ENCODE measurements around the gene WSCD2. TPM values are rescaled to one million over a fixed set of nuclear protein-coding genes. Genes with fewer than 3 reads are reported as not detected.

Gene WSCD2
- total and polyA plus RNA-seq, 2 of the 4 experiments (the other 2 are of a cell fraction) = not detected

GRCh38 chr12:108112832-108113556 is 16.1 kb upstream of the WSCD2 start:
- ATAC-seq (ENCODE audit: low read depth) = no peak
- in situ Hi-C loops (cut with MboI; ENCODE audit: low sequenced_read_pairs) = no loop called here
- H3K18ac ChIP-seq (ENCODE audit: low read depth, low read length) = no peak overlapping the region
- H2AFZ ChIP-seq (replicated peaks; ENCODE audit: low read length, poor library complexity) = no peak overlapping the region
- H3K36me3 ChIP-seq (ENCODE audit: control insufficient read depth, insufficient read depth, low read length) = no peaks in the 10 kb centered on the region
- CTCF ChIA-PET = no interaction called here
- H3K4me3 ChIP-seq (ENCODE audit: insufficient read depth, low read depth, low read length) = no peak overlapping the region
- no peak overlapping the region for H4K8ac ChIP-seq (ENCODE audit: low read depth in 2 of 2, low read length in 2 of 2)
- POLR2A ChIA-PET (ENCODE audit: unreplicated experiment) = no interaction called here
- no peak overlapping the region for H3K4ac ChIP-seq (ENCODE audit: low read depth, low read length)
- intact Hi-C loops (cut with micrococcal nuclease) = no loop called here
- no peak overlapping the region for H3K9ac ChIP-seq (ENCODE audit: low read depth, low read length)
- no peaks in the 10 kb centered on the region for H4K20me1 ChIP-seq (ENCODE audit: insufficient read depth, low read length)
- no peak overlapping the region for H4K91ac ChIP-seq (ENCODE audit: insufficient read depth, low read depth, low read length)
- H4K5ac ChIP-seq (ENCODE audit: low read depth, low read length) = no peak overlapping the region
- no peaks in the 10 kb centered on the region for H3K27me3 ChIP-seq (ENCODE audit: control insufficient read depth, insufficient read depth, low read length)
- H3K4me2 ChIP-seq (ENCODE audit: low read depth, low read length) = no peak overlapping the region
- no peak for DNase-seq
- WGBS, 2 experiments (ENCODE audit: extremely low coverage in 2 of 2, insufficient read length in 1 of 2) = 40% methylated on average over 2 of the region's 11 CpGs; no CpG with 5 or more reads in 1 of the 2 experiments
- no peak overlapping the region for H2BK20ac ChIP-seq (ENCODE audit: low read depth, low read length)
- H3K79me1 ChIP-seq (ENCODE audit: low read depth in 1 of 2, low read length in 2 of 2) = no peaks in the 10 kb centered on the region
- no peak overlapping the region for H3K27ac ChIP-seq (ENCODE audit: insufficient read depth, low read length)
- no peak overlapping the region for H2BK120ac ChIP-seq (ENCODE audit: low read depth, low read length)
- H3K9me3 ChIP-seq (ENCODE audit: control insufficient read depth, insufficient read depth, low read length) = no peaks in the 10 kb centered on the region
- no peak overlapping the region for H2AK9ac ChIP-seq (replicated peaks; ENCODE audit: low read depth, low read length, poor library complexity)
- no peak overlapping the region for H3K23ac ChIP-seq (ENCODE audit: low read depth, low read length)
- TF ChIP-seq CEBPB (IDR thresholded peaks at IDR 0.05; ENCODE audit: low read depth, low read length) = no peak
- no peak for TF ChIP-seq MAZ (IDR thresholded peaks at IDR 0.05; ENCODE audit: borderline replicate concordance, low read depth, low read length)
- no peak for TF ChIP-seq FOS (IDR thresholded peaks at IDR 0.05; ENCODE audit: low read depth, low read length)
- no peak for TF ChIP-seq USF2 (IDR thresholded peaks at IDR 0.05; ENCODE audit: low read depth, low read length)
- no peak for TF ChIP-seq BHLHE40 (IDR thresholded peaks at IDR 0.05; ENCODE audit: low read depth, low read length)
- no peak for TF ChIP-seq RAD21 (IDR thresholded peaks at IDR 0.05; ENCODE audit: low read length)
- TF ChIP-seq ELK1 (IDR thresholded peaks at IDR 0.05; ENCODE audit: borderline replicate concordance, low read depth, low read length) = no peak
- TF ChIP-seq RCOR1 (IDR thresholded peaks at IDR 0.05; ENCODE audit: insufficient replicate concordance, low read length) = no peak
- no peak for TF ChIP-seq NFE2L2 (IDR thresholded peaks at IDR 0.05; ENCODE audit: low read depth, low read length)
- TF ChIP-seq POLR2A (IDR thresholded peaks at IDR 0.05; ENCODE audit: low read depth, low read length) = no peak
- no peak for TF ChIP-seq RFX5 (IDR thresholded peaks at IDR 0.05; ENCODE audit: low read depth, low read length)
- TF ChIP-seq SMC3 (IDR thresholded peaks at IDR 0.05; ENCODE audit: low read depth, low read length) = no peak
- TF ChIP-seq CHD1 (IDR thresholded peaks at IDR 0.05; ENCODE audit: low read depth, low read length) = no peak
- no peak for TF ChIP-seq MXI1 (IDR thresholded peaks at IDR 0.05; ENCODE audit: borderline replicate concordance, low read depth, low read length)
- no peak for TF ChIP-seq MAFK (IDR thresholded peaks at IDR 0.05; ENCODE audit: low read depth, low read length)
- TF ChIP-seq CTCF (conservative IDR thresholded peaks at IDR 0.05; ENCODE audit: low read depth, low read length) = no peak
- BruUV-seq (replicated peaks) = no TSS peak
- H2BK5ac ChIP-seq (ENCODE audit: low read depth, low read length, poor library complexity, severe bottlenecking) = no peak overlapping the region
- no peak overlapping the region for H2AK5ac ChIP-seq (ENCODE audit: low read depth, low read length)
- H3K56ac ChIP-seq (ENCODE audit: extremely low read depth, insufficient read depth, low read length) = no peak overlapping the region
- H3K4me1 ChIP-seq (ENCODE audit: control insufficient read depth, insufficient read depth, low read length) = no peaks in the 10 kb centered on the region
- dilution Hi-C loops (cut with HindIII; ENCODE audit: low sequenced_read_pairs, unreplicated experiment) = no loop called here
- H2BK15ac ChIP-seq (ENCODE audit: low read depth, low read length) = no peak overlapping the region
- no peaks in the 10 kb centered on the region for H3K9me1 ChIP-seq (ENCODE audit: insufficient read depth, low read length)
- H3K14ac ChIP-seq (replicated peaks; ENCODE audit: low read depth, low read length) = no peak overlapping the region

All from IMR-90 (cell line).